Medulla oblongata (tissue), 1 donor: ENCODE data around the gene C1QTNF3.
A peak's percentile ranks its signal among the peaks of the same experiment; 100 is the strongest.
"Not testable (repeated sequence)": the region's sequence is repeated elsewhere in the genome, so short reads cannot be mapped to it uniquely, and the experiment has no call there.

ENCODE experiments used
- DNase-seq: peaks from one replicate; pipeline ENCODE4 v3.0.0-alpha.2; 2015; ENCODE audit errors: extremely low spot score

C1QTNF3 gene

GRCh38 chr5:34022121-34022705, 20.8 kb downstream of the C1QTNF3 start:
- no peak for DNase-seq

- DNase-seq = no peak
Observed at GRCh38 chr5:34021334-34021733, 21.7 kb downstream of the C1QTNF3 start.

- no peak for DNase-seq
Observed at GRCh38 chr5:34020726-34021125, 22.3 kb downstream of the C1QTNF3 start.

- no peak for DNase-seq
Observed at GRCh38 chr5:34017254-34017653, 25.8 kb downstream of the C1QTNF3 start.

- no peak for DNase-seq
Observed at GRCh38 chr5:34016750-34017149, 26.3 kb downstream of the C1QTNF3 start.

- DNase-seq = no peak
Observed at GRCh38 chr5:34016222-34016621, 26.8 kb downstream of the C1QTNF3 start.

- DNase-seq = no peak
Observed at GRCh38 chr5:34015120-34015822, 27.7 kb downstream of the C1QTNF3 start.

- DNase-seq = no peak
Observed at GRCh38 chr5:34014626-34015025, 28.4 kb downstream of the C1QTNF3 start.

- no peak for DNase-seq
Observed at GRCh38 chr5:34013547-34013946, 29.5 kb downstream of the C1QTNF3 start.

GRCh38 chr5:34012791-34013190, 30.2 kb downstream of the C1QTNF3 start:
- peak; percentile 42 for DNase-seq

GRCh38 chr5:34011536-34011935, 31.5 kb downstream of the C1QTNF3 start:
- no peak for DNase-seq

- DNase-seq = not testable (repeated sequence)
Observed at GRCh38 chr5:34010146-34010545, 32.9 kb downstream of the C1QTNF3 start.

GRCh38 chr5:34009610-34010009, 33.4 kb downstream of the C1QTNF3 start:
- no peak for DNase-seq

- DNase-seq = peak; percentile 27
Observed at GRCh38 chr5:34008802-34009201, 34.2 kb downstream of the C1QTNF3 start.

- peak; percentile 94 for DNase-seq
Observed at GRCh38 chr5:34007621-34008600, 35.1 kb downstream of the C1QTNF3 start, which contains the start of gene AMACR. Gene AMACR, minus strand, starts transcription at chr5:34008050. Its CDS starts 31 bp downstream, at chr5:34008019.

GRCh38 chr5:34007201-34007620, 35.8 kb downstream of the C1QTNF3 start:
- peak; percentile 44 for DNase-seq

GRCh38 chr5:34005681-34006080, 37.3 kb downstream of the C1QTNF3 start:
- no peak for DNase-seq

GRCh38 chr5:34005211-34005610, 37.8 kb downstream of the C1QTNF3 start:
- no peak for DNase-seq

GRCh38 chr5:34003941-34004340, 39.1 kb downstream of the C1QTNF3 start:
- DNase-seq = no peak

GRCh38 chr5:34002629-34003328, 40.2 kb downstream of the C1QTNF3 start:
- DNase-seq = no peak

GRCh38 chr5:34001241-34001841, 41.7 kb downstream of the C1QTNF3 start:
- no peak for DNase-seq
